Karpas-422 (cell line): ENCODE measurements around the gene KIAA0753. TPM values are rescaled to one million over a fixed set of nuclear protein-coding genes. Genes with fewer than 3 reads are reported as not detected.
"Not testable (repeated sequence)": the region's sequence is repeated elsewhere in the genome, so short reads cannot be mapped to it uniquely, and the experiment has no call there.

ENCODE experiments used
- DNase-seq: peaks from one replicate; pipeline ENCODE4 v3.0.0-alpha.2; 2015
- H2AFZ ChIP-seq: fragments of 200-600 bp; sonication (generic); 2 replicates; pipeline ENCODE4 v1.6.1; 2014; ENCODE audit warnings: antibody characterized with exemption, low read length, mixed read lengths
- H3K27ac ChIP-seq: fragments of 200-600 bp; sonication (generic); 2 replicates; pipeline ENCODE4 v1.5.1; 2014; ENCODE audit warnings: mild to moderate bottlenecking, low read length, moderate library complexity
- H3K27me3 ChIP-seq: fragments of 200-600 bp; sonication (generic); 2 replicates; pipeline ENCODE4 v1.6.1; 2014; ENCODE audit warnings: low read length, mixed read lengths
- H3K36me3 ChIP-seq: fragments of 200-600 bp; sonication (generic); 2 replicates; pipeline ENCODE4 v1.6.1; 2014; ENCODE audit warnings: low read length, mixed read lengths; ENCODE audit not compliant: insufficient read depth
- H3K4me1 ChIP-seq: fragments of 200-600 bp; sonication (generic); 2 replicates; pipeline ENCODE4 v1.6.1; 2014; ENCODE audit warnings: mild to moderate bottlenecking, low read length, mixed read lengths
- H3K4me2 ChIP-seq: fragments of 200-600 bp; sonication (generic); 2 replicates; pipeline ENCODE4 v1.6.1; 2014; ENCODE audit warnings: low read length, low read depth, mild to moderate bottlenecking; ENCODE audit not compliant: poor library complexity, severe bottlenecking
- H3K4me3 ChIP-seq: fragments of 200-600 bp; sonication (generic); 2 replicates; pipeline ENCODE4 v1.5.1; 2014; ENCODE audit warnings: mild to moderate bottlenecking, antibody characterized with exemption, low read length, mixed read lengths
- H3K79me2 ChIP-seq: fragments of 200-600 bp; sonication (generic); 2 replicates; pipeline ENCODE4 v1.6.1; 2014; ENCODE audit warnings: mild to moderate bottlenecking, low read length, mixed read lengths
- H3K9ac ChIP-seq: fragments of 200-600 bp; sonication (generic); 2 replicates; pipeline ENCODE4 v1.6.0; 2014; ENCODE audit warnings: low read length
- H3K9me2 ChIP-seq: fragments of 200-600 bp; sonication (generic), shearing (Covaris generic); replicated peaks from 2 replicates; pipeline ENCODE4 v1.6.0; 2014; ENCODE audit warnings: mild to moderate bottlenecking, low read length, moderate library complexity; ENCODE audit not compliant: insufficient read depth
- H3K9me3 ChIP-seq: fragments of 300-700, 200-600 bp; sonication (generic); 2 replicates; pipeline ENCODE4 v1.6.1; 2014; ENCODE audit warnings: low read length, mixed read lengths
- H4K20me1 ChIP-seq: fragments of 200-600 bp; sonication (generic); 2 replicates; pipeline ENCODE4 v1.6.1; 2014; ENCODE audit warnings: mild to moderate bottlenecking, antibody characterized with exemption, low read length, low read depth; ENCODE audit not compliant: insufficient read depth
- total RNA-seq: library from RNA; depleted of rRNA; stranded (reverse); fragments of >200 nt; shearing (Covaris generic); gene quantifications from 2 replicates; pipeline ENCODE4 v1.2.3, GENCODE V29; 2014; ENCODE audit warnings: low replicate concordance

The KIAA0753 gene
- total RNA-seq, 1 experiment from 2014 or later, result 30.5 TPM

- H3K36me3 ChIP-seq, H3K9me3 ChIP-seq, H3K9me2 ChIP-seq, H4K20me1 ChIP-seq, H3K27me3 ChIP-seq: not testable (repeated sequence)
- Histone ChIP-seq H3K79me2 (peaks cover 23% of the 10 kb centered on the region), H2AFZ (0 out of 2 replicates have a peak overlapping the region, but pooled peaks have one; percentile 38), H3K4me1 (peaks cover 60% of the 10 kb centered on the region), H3K27ac (peak overlapping the region; percentile 78), H3K4me3 (peak overlapping the region; percentile 91), H3K9ac (peak overlapping the region; percentile 97), H3K4me2 (peak overlapping the region; percentile 93)
- peak; percentile 92 for DNase-seq
These were observed 16.5 kb upstream of the KIAA0753 start for GRCh38 chr17:6656797-6657632.

- DNase-seq, H3K27ac ChIP-seq, H3K4me3 ChIP-seq, H3K27me3 ChIP-seq, H3K36me3 ChIP-seq, H4K20me1 ChIP-seq, H3K9me2 ChIP-seq, H2AFZ ChIP-seq, H3K9me3 ChIP-seq: not testable (repeated sequence)
- peak overlapping the region; percentile 97; the same call in 1 of the 2 replicates for H3K9ac ChIP-seq
- H3K79me2 ChIP-seq, result peaks cover 23% of the 10 kb centered on the region
- peaks cover 55% of the 10 kb centered on the region for H3K4me1 ChIP-seq
- H3K4me2 ChIP-seq, result peak overlapping the region; percentile 8
These were observed 15.3 kb upstream of the KIAA0753 start for GRCh38 chr17:6655732-6656361.

DNA sequence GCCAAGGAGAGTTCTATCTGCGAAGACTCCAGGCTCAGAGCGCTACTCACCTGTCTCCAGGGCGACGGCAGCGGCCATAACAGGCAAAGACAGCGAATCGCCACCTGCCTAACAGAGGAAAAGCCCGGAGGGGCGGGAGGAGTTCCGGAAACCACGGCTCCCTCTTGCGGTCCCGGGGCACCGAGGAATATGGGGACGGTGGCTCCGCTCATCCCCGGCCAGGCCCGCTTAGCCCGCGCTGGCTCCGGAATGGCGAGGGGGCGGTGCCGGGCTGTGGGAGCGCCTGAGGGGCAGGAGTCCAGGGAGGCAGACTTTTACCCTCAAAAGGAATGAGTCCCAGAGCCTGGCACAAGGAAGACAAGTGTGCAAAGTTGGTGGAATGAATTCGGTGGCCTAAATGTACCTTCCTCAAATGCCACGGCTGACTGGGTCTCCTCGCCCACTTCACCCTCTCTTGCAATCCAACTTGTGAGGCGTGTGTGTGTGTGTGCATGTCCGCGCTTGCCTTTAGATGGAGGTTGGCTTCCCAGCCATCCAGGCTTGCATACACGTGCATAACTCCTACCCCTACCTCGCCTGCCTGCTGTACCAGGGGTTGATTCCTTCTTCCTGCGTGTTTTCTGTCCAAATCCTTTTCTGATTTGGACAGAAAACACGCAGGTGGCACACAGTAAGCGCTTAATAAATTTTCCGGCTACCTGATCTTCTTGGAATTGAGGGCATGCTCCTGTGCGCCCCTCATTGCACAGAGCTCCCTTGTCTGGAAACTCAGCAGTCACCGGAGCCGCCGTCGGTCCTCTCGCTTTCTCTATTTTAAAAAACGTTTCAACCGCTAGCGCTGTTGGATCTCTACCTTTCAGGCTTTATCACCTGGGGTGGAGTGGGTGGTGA is 14.6 kb upstream of the KIAA0753 start:
- Histone ChIP-seq H3K27me3 (no peaks in the 10 kb centered on the region), H3K9me2 (no peaks in the 10 kb centered on the region), H3K4me1 (peaks cover 50% of the 10 kb centered on the region), H3K9me3 (no peaks in the 10 kb centered on the region), H4K20me1 (no peaks in the 10 kb centered on the region), H3K9ac (no peak overlapping the region), H3K4me3 (no peak overlapping the region), H3K36me3 (no peaks in the 10 kb centered on the region), H2AFZ (no peak overlapping the region), H3K4me2 (no peak overlapping the region), H3K79me2 (peaks cover 29% of the 10 kb centered on the region), H3K27ac (no peak overlapping the region)
- no peak for DNase-seq

GRCh38 chr17:6651919-6652452 is 11.5 kb upstream of the KIAA0753 start:
- no peaks in the 10 kb centered on the region for H4K20me1 ChIP-seq
- no peak overlapping the region for H3K27ac ChIP-seq
- peak overlapping the region; percentile 37 for H3K4me2 ChIP-seq
- peaks cover 20% of the 10 kb centered on the region; the same call in 1 of the 2 replicates for H3K36me3 ChIP-seq
- H2AFZ ChIP-seq, result no peak overlapping the region
- H3K9me2 ChIP-seq, result no peaks in the 10 kb centered on the region
- peaks cover 45% of the 10 kb centered on the region for H3K79me2 ChIP-seq
- no peaks in the 10 kb centered on the region for H3K27me3 ChIP-seq
- peak overlapping the region; percentile 90; the same call in 1 of the 2 replicates for H3K4me3 ChIP-seq
- peaks cover 65% of the 10 kb centered on the region for H3K4me1 ChIP-seq
- H3K9me3 ChIP-seq, result no peaks in the 10 kb centered on the region
- peak overlapping the region; percentile 80 for H3K9ac ChIP-seq
- no peak for DNase-seq

GRCh38 chr17:6651354-6651918 is 10.9 kb upstream of the KIAA0753 start, which contains the start of the genes C17orf100 and MED31:
TSS of gene C17orf100 (plus strand) at chr17:6651762. CDS start at chr17:6651914, 152 bp downstream.
TSS of gene MED31 (minus strand) at chr17:6651605. CDS start at chr17:6651528, 77 bp downstream.
- H2AFZ ChIP-seq, result no peak within 1 kb of the TSS
- H3K36me3 ChIP-seq, result peaks cover 20% of the 10 kb centered on the region; the same call in 1 of the 2 replicates
- peak within 1 kb of the TSS; percentile 90 for H3K27ac ChIP-seq
- peak within 1 kb of the TSS; percentile 85 for H3K4me2 ChIP-seq
- DNase-seq, result peak; percentile 98
- H3K4me1 ChIP-seq, result peaks cover 65% of the 10 kb centered on the region
- peak within 1 kb of the TSS; percentile 80 for H3K9ac ChIP-seq
- peak within 1 kb of the TSS; percentile 90 for H3K4me3 ChIP-seq
- H4K20me1 ChIP-seq, result no peaks in the 10 kb centered on the region
- no peaks in the 10 kb centered on the region for H3K9me3 ChIP-seq
- H3K9me2 ChIP-seq, result no peaks in the 10 kb centered on the region
- no peaks in the 10 kb centered on the region for H3K27me3 ChIP-seq
- peaks cover 46% of the 10 kb centered on the region for H3K79me2 ChIP-seq

- Histone ChIP-seq H3K36me3 (peaks cover 47% of the 10 kb centered on the region; the same call in 1 of the 2 replicates), H3K79me2 (peaks cover 77% of the 10 kb centered on the region), H2AFZ (no peak overlapping the region), H3K9me3 (no peaks in the 10 kb centered on the region), H3K4me2 (peak overlapping the region; percentile 2), H3K27me3 (no peaks in the 10 kb centered on the region), H3K4me1 (peaks cover 57% of the 10 kb centered on the region), H3K4me3 (no peak overlapping the region), H3K9me2 (no peaks in the 10 kb centered on the region), H4K20me1 (no peaks in the 10 kb centered on the region), H3K27ac (no peak overlapping the region), H3K9ac (no peak overlapping the region)
- DNase-seq, result peak; percentile 68
These were observed 7.7 kb upstream of the KIAA0753 start for GRCh38 chr17:6648181-6648580.

DNA sequence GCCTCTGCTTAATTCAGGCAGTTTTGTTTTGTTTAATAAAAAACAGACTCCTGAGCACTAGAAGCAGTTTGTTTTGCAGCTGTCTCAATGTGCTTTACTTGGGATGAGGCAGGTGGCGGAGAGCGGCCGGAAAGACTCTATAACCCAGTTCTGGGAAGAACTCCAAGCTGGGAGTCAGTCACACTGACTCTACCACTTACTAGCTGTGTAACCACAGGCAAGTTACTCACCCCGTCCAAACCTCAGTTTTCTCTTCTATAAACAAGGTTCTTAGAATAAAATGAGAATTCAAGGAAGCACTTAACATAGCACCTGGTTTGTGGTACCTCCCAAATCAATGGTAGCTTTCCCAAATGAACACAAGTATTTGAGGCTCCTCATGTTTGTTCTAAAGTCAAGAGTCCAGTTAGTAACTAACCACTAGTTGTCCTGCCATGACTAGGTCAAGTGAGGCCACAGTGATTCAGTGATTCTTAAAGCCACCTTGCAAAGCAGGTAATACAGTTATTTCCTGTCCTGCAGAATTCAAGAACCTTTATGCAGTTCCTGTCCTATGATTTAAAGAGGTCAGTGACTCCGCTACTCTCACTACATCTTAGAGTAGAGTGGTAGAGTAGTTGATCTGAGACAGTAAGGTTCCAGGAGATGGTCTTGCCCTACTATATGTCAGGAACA is 3.1 kb upstream of the KIAA0753 start:
- no peak overlapping the region for H2AFZ ChIP-seq
- no peaks in the 10 kb centered on the region for H3K27me3 ChIP-seq
- peaks cover 90% of the 10 kb centered on the region for H3K79me2 ChIP-seq
- H3K4me3 ChIP-seq, result no peak overlapping the region
- H4K20me1 ChIP-seq, result no peaks in the 10 kb centered on the region
- H3K27ac ChIP-seq, result no peak overlapping the region
- peaks cover 47% of the 10 kb centered on the region; the same call in 1 of the 2 replicates for H3K36me3 ChIP-seq
- no peaks in the 10 kb centered on the region for H3K9me3 ChIP-seq
- peaks cover 47% of the 10 kb centered on the region for H3K4me1 ChIP-seq
- H3K9ac ChIP-seq, result no peak overlapping the region
- H3K4me2 ChIP-seq, result peak overlapping the region; percentile 71
- no peaks in the 10 kb centered on the region for H3K9me2 ChIP-seq
- DNase-seq, result no peak
